GF-D8 (cell line): ENCODE data around the gene EYA2.
"Not testable (repeated sequence)": the region's sequence is repeated elsewhere in the genome, so short reads cannot be mapped to it uniquely, and the experiment has no call there.

Experiments used
- DNase-seq: peaks from one replicate; lab custom pipeline; 2025; lab: John Stamatoyannopoulos, UW

Gene EYA2

DNA sequence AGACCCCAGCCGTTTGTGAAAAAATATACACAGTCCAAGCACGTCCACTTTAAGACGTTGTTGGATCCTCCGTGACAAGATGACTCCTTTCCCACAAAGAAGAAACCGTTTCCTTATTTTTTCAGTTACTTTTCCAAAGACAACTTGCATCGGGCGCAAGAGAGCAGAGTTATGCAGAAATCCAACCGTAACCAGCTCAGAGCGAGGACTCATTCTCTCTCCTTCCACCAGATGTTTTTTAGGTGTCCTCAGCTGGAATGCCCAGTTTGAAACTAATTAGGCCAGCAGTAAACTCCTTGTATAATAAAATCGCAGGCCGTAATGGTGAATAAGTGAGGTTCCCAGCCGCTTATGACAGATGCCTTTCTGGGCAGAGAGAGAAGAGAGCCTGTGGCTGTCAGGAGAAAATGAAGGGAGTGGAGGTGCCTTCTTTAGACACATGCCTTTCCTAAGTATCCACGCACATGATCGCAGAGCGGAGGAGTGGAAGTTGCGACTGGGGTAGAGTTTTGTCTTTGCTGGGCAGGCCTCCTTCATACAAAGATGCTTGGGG, 2.8 kb downstream of the EYA2 start:
- no peak for DNase-seq

DNA sequence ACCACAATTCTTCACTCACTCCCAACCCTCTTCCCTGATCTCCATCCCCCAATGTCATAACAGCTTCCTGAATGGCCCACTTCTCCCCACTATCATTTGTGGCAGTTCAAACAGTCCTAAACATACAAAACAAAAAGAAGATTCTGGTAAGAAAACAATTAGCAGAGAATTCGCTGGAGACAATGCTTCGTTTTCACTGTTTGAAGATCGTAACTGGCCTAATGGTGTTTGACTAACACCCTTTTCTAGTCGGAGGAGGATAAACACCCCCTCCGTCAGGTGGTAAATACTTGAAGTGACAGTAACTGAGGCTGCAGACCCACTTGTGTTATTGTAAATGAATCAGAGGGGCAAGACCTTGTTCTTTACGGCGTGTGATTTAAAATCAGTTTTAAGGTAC, 3.8 kb downstream of the EYA2 start:
- no peak for DNase-seq

DNA sequence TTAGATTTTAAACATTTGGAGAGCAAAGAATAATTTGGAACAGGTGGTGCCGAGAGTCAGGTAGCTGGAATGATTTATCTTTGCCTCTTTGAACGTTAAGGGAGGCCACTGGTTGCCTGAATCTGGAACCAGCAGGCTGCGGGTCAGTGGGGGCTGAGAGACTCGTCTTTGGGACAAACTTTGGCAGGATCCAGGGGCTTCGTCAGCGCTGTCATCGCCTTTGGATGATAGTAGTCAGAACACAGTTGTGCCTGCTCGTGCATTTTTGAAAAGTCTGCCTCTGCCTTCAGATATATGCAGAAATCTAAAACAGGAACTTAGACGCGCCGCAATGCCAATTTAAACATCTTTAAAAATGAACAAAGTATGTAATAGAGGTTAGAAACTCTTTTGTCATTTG, 5.0 kb downstream of the EYA2 start:
- DNase-seq = no peak

DNA sequence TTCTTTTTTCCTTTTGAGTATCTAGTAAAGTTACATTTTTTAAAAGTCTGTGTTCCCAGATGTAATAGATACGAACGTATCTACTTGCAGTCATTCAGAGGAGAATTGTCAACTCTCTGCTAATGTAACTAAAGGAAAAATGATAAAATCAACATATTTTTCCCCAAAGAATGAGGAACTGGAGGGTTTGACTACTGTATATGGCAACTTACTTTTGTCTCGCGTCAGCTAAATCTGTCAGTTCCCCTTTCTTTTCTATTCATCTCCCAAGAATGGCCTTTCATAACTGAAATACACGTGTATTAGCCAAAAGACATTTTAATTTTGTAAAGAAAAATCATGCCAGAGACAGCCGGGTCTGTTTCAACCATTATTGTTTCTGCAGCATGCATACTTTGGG, 5.4 kb downstream of the EYA2 start:
- peak; percentile 4 for DNase-seq

DNA sequence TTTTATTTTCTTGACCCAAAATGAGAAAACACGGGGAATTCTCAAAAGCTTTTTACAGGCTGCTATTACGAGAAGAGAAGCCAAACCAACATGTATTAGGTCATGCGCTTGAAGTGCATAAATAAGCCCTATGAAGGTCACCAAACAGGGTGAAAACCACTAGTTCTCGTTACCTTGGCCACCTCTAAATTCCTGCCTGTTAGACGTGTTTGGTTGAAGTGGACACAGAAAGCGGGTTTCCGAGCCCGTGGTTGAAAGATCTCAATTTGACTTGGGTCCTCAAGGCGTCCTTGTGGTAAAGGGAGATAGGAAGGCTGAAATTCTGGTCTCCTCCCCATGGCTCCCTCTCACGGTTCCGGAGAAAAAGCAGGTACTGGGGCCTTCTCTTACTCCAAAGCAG, 6.2 kb downstream of the EYA2 start:
- DNase-seq = no peak

DNA sequence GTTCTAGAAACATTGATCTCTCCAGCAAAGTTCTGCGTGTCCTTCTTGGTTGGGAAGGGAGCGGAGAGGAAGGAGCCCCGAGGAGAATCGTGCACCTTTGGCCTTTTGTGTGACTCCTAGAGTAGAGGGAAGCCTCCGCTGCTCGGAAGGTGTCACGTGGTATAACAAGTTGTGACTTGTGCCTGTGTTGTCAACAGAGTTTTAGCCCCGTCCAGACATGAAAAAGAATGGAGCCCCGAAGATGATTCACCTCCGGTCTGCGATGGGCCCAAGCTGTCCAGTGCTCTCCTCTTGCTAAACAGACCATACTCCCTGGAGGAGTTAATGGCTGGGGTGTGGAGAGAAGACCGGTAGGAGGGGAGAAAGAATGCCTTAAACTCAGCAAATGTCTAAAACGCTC, 7.0 kb downstream of the EYA2 start:
- no peak for DNase-seq

DNA sequence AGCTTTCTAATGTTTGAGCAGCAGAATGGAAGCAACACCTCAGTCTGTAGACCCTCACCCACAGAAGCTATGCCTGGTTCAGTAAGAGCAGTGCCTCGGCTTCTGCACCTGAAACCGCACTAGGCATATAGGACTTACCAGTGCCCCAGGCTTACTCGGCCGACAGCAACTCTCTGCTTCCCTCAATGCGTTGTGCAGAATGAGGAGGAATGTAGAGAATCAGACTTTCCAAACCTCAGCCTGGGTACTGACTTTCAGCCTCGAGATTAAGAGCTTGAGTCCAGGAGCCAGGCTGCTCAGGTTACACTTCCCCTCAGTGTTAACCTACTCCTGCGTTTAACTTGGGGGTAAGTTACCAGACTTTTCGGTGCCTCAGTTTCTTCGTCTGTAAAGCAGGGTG, 8.6 kb downstream of the EYA2 start:
- no peak for DNase-seq

DNA sequence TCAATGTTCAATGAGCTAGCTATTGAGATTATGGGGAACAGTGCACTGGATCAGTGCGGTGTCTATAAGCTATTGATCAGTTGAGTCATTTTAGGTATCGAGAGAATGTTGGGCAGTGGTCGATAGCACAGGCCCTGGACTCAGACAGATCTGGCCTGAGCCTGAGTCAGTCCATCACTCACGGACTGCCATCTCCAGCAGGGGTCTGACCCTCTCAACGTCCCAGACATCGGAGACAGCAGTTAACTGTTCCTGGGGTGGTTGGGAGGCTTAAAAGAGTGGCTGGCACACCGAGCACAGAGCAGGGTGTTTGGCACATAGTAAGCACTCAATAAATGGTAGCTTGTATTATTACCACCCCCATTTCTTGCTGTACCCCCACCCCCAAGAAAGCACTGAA, 9.3 kb downstream of the EYA2 start:
- DNase-seq = no peak

DNA sequence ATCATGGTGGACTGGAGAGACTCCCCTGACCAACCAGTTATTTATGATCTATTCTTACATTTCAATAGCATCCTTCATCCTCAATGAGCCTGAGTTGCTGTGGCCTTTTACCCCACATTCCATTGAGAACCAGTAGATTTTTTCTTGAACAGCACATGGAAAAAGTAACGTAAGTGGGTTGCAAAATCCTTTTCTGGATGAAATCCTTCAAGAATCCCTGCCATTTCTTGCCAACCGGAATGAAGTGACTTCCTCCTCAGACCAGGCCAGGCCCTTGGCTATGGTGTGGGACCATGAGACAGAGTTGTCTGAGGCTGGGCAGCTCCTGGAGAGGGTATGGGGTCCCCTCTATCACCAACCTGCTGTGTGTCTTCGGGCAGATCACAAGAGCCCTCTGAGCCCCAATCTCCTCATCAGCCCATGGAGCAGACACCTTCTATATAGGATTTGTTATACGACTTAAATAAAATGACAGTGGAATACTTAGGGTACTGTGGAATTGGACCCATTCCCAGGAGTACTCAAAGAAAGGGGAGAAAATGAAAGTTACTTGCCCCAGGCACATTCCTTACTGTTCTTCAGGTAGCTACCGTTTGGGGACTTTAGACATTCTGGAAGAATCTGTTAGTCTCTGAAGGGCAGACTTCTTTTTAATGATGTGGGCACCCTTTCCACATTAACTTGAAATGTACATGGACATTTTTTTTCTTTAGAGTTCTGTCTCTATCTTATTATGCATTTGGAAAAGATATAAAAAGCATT, 10.9 kb downstream of the EYA2 start:
- no peak for DNase-seq

DNA sequence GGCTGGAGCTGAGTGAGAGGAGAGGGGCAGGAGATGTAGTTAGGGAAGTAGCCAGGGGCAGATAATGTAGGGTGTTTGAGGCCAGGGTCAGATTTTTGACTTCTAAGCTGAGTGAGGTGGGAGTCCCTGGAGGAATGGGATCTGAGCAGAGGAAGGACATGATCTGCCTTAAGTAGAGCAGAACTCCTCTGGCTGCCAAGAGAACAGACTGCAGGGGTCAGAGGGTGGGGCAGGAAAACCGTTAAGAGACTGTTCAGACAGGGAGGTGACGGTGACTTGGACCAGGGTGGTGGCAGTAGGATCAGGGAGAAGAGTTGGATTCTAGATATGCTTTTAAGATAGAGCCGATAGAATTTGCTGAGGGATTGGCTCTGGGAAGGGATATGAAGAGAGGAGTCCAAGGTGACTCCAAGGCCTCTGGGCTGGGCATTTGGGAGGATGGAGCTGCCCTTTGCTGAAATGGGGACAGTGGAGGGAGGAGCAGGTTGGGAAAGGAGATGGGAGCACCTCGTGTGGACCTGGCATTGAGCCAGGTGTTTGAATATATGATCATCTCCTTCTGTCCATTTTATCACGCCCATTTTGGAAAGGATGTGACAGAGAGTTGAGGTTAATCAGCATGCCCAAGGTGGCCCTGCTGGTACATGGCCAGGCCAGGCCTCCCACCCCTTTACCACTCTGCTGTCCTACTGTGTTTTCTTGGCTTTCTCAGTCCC, 18.8 kb downstream of the EYA2 start:
- no peak for DNase-seq

DNA sequence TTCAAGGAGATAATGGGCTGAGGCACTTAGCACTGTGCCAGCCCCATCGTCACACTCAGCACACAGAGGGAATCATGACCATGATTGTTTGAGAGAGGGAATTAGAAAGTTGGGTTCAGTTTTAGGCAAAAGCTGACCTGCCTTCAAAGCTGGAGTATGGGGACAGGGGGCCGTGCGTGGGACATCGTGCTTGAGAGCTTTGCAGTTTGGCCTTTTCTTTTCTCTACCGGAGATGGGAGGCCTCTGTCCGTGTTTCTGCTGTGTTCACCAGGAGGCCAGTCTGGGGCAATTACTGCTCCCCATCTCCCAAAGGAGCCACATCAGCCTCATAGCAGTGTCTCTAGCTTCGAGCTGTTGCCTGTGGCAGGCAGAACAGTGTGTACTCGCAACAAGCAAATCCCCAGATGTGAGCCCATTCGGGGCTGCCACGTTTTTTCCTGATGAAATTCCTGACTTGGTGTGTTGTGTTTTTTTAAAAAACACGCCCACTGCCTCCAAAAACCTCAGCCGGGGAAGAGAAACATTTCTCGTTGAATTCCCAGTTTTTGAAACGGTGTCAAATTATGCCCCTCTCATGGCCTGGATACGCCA, 20.2 kb downstream of the EYA2 start:
- DNase-seq = no peak

DNA sequence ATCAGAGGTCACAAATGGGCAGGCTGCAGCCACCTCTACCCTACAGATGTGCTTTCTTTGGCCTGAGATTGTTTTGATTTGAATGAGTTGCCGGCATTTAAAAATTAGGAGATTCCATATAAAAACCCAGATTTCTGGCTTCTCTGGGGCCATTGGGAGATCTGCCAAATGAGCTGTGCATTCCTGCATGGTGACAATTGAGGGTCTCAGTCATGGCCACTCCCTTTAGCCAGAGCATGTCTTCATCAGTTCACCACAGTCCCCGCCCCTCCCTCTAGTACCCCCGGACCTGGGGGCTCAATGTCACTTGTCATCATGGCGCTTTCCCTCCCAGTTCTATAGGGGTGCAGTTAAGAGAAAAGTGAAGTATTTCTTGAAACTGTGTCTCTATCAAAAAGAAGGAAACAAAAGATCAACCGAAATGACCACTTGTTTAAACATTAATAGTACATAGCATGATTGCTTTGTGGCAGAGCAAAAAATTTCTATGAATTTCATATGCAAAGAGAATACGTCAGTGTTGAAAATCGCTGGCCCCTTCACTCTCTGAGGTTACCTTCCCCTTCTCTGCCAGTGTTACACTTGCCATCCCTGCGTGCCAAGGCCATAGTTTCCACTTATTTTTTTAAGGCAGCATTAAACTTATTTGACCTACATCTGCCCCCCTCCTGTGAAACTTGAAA, 21.1 kb downstream of the EYA2 start:
- DNase-seq = no peak

DNA sequence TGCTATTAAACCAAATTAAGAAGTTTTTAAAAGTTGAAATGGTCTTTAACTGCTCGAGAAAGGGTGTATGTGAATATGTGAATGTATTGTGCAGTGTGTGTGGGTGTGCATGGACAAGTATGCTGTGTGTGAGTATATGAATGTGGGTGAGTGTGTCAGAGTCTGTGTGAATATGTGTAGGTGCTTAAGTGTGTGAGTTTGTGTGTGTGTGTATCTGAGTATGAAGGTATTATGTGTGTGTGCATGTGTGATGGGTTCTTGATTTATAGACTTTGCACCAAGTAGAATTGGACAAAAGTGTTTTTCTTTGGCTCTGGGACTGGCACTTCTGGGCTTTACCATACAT, 21.6 kb downstream of the EYA2 start:
- DNase-seq = no peak

DNA sequence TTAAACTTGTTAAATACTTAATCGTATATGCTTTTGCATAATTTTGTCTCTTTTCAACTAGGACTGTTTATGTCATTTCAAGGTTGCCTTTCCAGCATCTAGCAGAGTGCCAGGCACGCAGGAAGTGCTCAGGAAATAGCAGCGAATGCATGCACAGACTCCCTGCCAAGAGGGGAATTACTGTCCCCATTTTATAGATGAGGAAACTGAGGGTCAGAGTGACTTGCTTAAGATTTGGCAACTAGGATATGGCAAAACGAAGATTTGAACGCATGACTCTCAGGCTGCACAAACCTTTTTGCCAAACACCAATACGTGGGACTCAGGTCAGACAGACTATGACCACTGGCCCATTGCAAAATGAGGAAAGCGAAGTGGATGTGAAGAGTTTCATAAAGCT, 22.5 kb downstream of the EYA2 start:
- DNase-seq = no peak

DNA sequence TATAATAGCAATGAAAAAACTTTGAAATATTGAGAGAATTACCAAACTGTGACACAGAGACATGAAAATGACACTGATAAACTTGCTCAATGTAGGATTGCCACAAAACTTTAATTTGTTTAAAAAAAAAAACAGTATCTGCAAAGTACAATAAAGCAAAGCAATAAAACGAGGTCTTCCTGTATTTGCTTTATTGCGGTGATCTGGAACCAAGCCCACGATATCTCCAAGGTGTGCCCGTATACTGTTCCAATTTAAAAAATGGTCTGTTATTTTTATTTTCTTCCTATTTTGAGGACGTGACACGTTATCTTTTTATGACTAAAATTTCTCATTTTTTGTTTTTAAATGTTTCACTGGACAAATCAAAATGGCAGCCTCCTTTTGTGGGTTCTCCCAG, 25.5 kb downstream of the EYA2 start:
- DNase-seq = no peak

DNA sequence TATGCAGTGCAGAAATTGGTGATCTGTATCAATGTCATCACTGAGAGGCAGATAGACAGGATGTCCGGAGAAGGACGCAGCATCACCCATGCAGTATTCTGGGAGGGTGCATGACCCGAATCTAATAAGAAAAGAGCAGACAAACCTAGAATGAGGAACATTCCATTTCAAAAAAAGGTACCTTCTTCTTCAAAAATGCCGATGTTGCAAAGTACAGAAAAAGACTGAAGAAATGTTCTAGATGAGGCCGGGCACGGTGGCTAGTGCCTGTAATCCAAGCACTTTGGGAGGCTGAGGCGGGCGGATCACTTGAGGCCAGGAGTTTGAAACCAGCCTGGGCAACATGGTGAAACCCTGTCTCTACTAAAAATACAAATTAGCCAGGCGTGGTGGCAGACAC, 28.2 kb downstream of the EYA2 start:
- DNase-seq = not testable (repeated sequence)

DNA sequence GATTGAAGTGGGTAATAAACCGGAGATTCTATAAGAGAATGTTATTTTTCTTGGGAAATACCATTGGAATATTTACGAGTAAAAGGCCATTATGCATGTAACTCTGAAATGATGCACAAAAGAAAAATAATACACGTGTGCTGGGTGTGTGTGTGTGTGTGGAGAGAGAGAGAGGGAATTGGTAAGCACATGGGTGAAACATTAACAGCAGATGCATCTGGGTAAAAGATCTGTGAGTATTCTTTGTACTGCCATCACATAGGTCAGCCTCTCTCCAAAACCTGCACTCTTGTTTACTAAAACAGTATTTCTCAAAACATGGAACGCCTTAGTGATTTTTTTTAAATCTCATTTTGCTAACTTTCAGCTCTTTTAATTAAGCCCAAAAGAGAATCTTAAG, 28.9 kb downstream of the EYA2 start:
- no peak for DNase-seq

DNA sequence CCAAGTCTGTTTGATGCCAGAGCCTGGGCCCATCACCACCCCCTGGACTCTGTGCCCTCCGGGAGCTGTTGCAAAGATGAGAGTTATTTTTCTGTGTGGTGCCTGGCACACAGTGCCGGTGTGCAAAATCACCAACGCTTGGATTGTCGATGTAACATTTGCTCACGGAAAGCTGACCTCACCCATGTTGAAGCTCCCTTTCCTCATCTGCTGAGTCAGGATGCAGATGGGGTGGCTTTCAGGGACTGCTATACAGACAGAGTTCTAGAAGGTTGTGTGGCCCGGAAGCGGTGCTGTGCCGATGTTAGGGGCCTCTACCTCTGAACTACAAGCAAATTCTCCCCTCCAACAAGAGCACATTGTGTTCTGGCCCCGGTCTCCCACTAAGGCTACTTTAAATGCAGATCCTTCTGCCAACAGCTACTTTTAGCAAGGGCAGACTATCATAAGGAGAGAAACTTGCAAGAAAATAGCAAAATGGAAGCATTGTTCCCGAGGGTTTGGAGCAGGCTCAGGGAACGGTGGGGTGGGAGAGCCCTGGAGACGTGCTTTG, 34.0 kb downstream of the EYA2 start:
- no peak for DNase-seq

DNA sequence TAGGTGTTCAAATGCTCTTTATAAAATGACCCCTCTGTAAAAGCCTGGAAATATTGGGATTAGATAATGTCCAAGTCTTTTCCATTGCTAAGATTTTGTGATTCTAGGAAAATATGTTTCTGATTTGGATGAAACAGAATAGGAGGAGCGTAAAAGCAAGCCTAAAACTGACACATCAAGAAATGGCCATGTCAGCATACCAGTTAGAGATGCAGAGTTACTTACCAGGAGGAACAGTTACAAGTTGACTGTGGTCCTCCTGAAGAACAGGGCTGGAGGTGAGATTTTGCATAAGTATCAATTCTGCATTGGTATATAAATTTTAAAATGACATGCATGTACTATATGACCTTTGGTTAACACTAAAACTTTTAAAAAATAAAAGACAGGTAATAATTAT, 35.3 kb downstream of the EYA2 start:
- no peak for DNase-seq

DNA sequence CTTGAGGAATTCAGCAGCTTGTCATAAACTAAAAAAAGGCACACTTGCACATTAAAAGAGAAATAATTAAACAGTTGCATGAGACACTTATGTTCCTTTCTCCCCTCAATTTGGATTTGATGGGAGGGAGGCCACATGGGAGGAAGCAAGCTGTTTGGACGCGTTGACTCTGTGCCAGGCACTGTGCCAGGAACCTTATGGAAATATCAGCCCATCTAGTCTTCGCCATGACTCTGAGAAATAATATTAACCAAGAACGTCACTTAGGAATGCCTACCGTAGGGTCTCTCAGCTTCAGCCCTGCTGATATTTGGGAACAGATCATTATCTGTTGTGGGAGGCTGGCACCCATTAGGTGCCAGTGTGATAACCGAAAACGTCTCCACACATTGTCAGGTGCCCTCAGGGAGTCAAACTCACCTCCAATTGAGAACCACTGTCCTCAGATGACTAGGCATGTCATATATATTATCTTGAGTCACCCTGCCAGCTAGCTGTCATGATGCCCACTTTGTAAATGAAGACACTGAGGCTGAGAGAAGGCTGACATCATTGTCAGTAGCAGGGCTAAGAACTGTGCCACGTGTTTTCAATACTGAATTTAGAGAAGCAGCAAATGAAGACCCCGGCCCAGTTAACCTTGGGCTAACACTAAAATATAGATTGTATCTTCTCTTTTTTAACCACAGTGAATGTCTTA, 36.1 kb downstream of the EYA2 start:
- no peak for DNase-seq

DNA sequence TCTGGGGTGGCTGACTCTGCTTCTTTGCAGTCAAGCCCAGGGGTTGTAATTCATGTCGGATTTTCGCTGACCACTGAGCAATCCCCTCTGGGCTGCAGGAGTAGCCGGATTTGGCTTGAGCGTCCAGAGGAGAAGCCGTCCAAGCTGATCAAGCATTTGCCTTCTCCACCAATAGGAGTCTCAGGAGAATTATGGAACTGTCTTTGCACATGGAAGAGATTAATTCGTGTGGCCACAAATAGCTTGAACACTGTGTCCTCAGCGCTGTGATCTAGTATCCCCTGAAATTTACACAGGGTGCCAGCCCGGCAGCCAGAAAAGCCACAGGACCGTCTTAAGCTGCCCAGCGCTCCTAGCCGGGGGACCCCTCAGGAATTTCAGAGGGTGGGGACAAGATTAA, 37.1 kb downstream of the EYA2 start:
- no peak for DNase-seq

DNA sequence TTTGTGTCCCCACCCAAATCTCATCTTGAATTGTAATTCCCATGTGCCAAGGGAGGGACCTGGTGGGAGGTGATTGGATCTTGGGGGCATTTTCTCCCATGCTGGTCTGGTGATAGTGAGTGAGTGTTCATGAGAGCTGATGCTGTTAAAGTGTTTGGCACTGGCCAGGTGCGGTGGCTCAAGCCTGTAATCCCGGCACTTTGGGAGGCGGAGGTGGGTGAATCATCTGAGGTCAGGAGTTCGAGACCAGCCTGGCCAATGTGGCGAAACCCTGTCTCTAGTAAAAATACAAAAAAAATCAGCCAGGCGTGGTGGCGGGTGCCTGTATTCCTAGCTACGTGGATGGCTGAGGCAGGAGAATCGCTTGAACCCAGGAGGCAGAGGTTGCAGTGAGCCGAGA, 37.8 kb downstream of the EYA2 start:
- not testable (repeated sequence) for DNase-seq
